Activated CD8-positive, alpha-beta memory T cell treated with anti-CD3 and anti-CD28 coated beads, Interleukin-2, amount 50 U/mL, for 1 hour (primary cell): ENCODE data around the gene HPSE2.

Source experiments
- DNase-seq: peaks from one replicate; pipeline ENCODE4 v3.0.0-alpha.2; 2020; ENCODE audit errors: extremely low read depth

The HPSE2 gene

GRCh38 chr10:98415731-98416119, 819.9 kb downstream of the HPSE2 start:
- no peak for DNase-seq

GRCh38 chr10:98414932-98415730, 820.5 kb downstream of the HPSE2 start, which contains the start of gene PYROXD2:
TSS of gene PYROXD2 (minus strand) at chr10:98415182. CDS start at chr10:98415135, 47 bp downstream.
- no peak for DNase-seq

GRCh38 chr10:98414578-98414931, 821.1 kb downstream of the HPSE2 start:
- no peak for DNase-seq

GRCh38 chr10:98411768-98412167, 823.9 kb downstream of the HPSE2 start:
- no peak for DNase-seq

GRCh38 chr10:98411166-98411565, 824.5 kb downstream of the HPSE2 start:
- DNase-seq = no peak

GRCh38 chr10:98410759-98411158, 824.9 kb downstream of the HPSE2 start:
- DNase-seq = no peak

GRCh38 chr10:98410135-98410743, 825.4 kb downstream of the HPSE2 start:
- DNase-seq = no peak

GRCh38 chr10:98408799-98409198, 826.9 kb downstream of the HPSE2 start:
- DNase-seq = no peak

- no peak for DNase-seq
Observed at GRCh38 chr10:98407744-98408241, 827.9 kb downstream of the HPSE2 start.
